IMR-90 (cell line): ENCODE results near the gene SPANXN5. TPM values are rescaled to one million over a fixed set of nuclear protein-coding genes. Genes with fewer than 3 reads are reported as not detected.
A peak's percentile ranks its signal among the peaks of the same experiment; 100 is the strongest.

Source experiments
- ATAC-seq: fragments of 200-7000 bp; cut with Tn5 transposase; 2 replicates; pipeline ENCODE4 v1.9.1; 2020; ENCODE audit warnings: low read depth, mild to moderate bottlenecking, moderate library complexity
- BruUV-seq: library from RNA; stranded (reverse); fragments of 400-500 nt; replicated peaks from 2 replicates; lab custom pipeline; 2021; lab: Mats Ljungman, UMichigan
- CTCF ChIA-PET: fragments of 300-600 bp; formaldehyde crosslinking; extraction: SDS; loops from one replicate; lab custom pipeline; 2021; ENCODE audit warnings: antibody characterized with exemption; lab: Yijun Ruan, JAX
- POLR2A ChIA-PET: fragments of 300-600 bp; sonication (Branson Sonifier 250); formaldehyde crosslinking; loops from one replicate; lab custom pipeline; 2022; ENCODE audit warnings: antibody characterized with exemption; ENCODE audit not compliant: unreplicated experiment; lab: Charles Lee
- DNase-seq: peaks from one replicate; pipeline ENCODE4 v3.0.0; 2013
- H2AFZ ChIP-seq: replicated peaks from 2 replicates; pipeline ENCODE3; 2013; ENCODE audit warnings: low read length, mild to moderate bottlenecking; ENCODE audit not compliant: poor library complexity
- H2AK5ac ChIP-seq: 2 replicates; pipeline ENCODE4 v1.6.1; 2013; ENCODE audit warnings: low read depth, low read length, inconsistent platforms
- H2AK9ac ChIP-seq: replicated peaks from 2 replicates; pipeline ENCODE3; 2013; ENCODE audit warnings: mild to moderate bottlenecking, low read depth, low read length, moderate library complexity; ENCODE audit not compliant: poor library complexity
- H2BK120ac ChIP-seq: 2 replicates; pipeline ENCODE4 v1.6.1; 2013; ENCODE audit warnings: low read depth, low read length, inconsistent platforms
- H2BK15ac ChIP-seq: 3 replicates; pipeline ENCODE4 v1.6.1; 2013; ENCODE audit warnings: low read depth, low read length, inconsistent platforms
- H2BK20ac ChIP-seq: 2 replicates; pipeline ENCODE4 v1.6.1; 2013; ENCODE audit warnings: low read depth, mild to moderate bottlenecking, inconsistent platforms, low read length, moderate library complexity
- H2BK5ac ChIP-seq: 2 replicates; pipeline ENCODE4 v1.6.1; 2013; ENCODE audit warnings: mild to moderate bottlenecking, low read depth, low read length, inconsistent platforms; ENCODE audit not compliant: poor library complexity, severe bottlenecking
- H3K14ac ChIP-seq: replicated peaks from 2 replicates; pipeline ENCODE4 v1.6.1; 2013; ENCODE audit warnings: low read depth, low read length, inconsistent platforms
- H3K18ac ChIP-seq: 2 replicates; pipeline ENCODE4 v1.6.1; 2013; ENCODE audit warnings: low read depth, low read length, control low read depth
- H3K23ac ChIP-seq: 2 replicates; pipeline ENCODE4 v1.6.1; 2013; ENCODE audit warnings: low read depth, low read length, inconsistent platforms
- H3K27ac ChIP-seq: 2 replicates; pipeline ENCODE4 v1.5.1; 2013; ENCODE audit warnings: mild to moderate bottlenecking, control low read depth, low read length; ENCODE audit not compliant: insufficient read depth
- H3K27me3 ChIP-seq: 2 replicates; pipeline ENCODE4 v1.6.1; 2013; ENCODE audit warnings: low read length; ENCODE audit not compliant: control insufficient read depth, insufficient read depth
- H3K36me3 ChIP-seq: 2 replicates; pipeline ENCODE4 v1.6.1; 2013; ENCODE audit warnings: low read length, mixed read lengths; ENCODE audit not compliant: control insufficient read depth, insufficient read depth
- H3K4ac ChIP-seq: 2 replicates; pipeline ENCODE4 v1.6.1; 2013; ENCODE audit warnings: low read depth, low read length, inconsistent platforms
- H3K4me1 ChIP-seq: 2 replicates; pipeline ENCODE4 v1.6.1; 2013; ENCODE audit warnings: low read length, mixed read lengths; ENCODE audit not compliant: control insufficient read depth, insufficient read depth
- H3K4me2 ChIP-seq: 2 replicates; pipeline ENCODE4 v1.6.1; 2013; ENCODE audit warnings: low read depth, mild to moderate bottlenecking, control low read depth, low read length, moderate library complexity
- H3K4me3 ChIP-seq: 2 replicates; pipeline ENCODE4 v1.5.1; 2013; ENCODE audit warnings: low read depth, mild to moderate bottlenecking, control low read depth, low read length, moderate library complexity; ENCODE audit not compliant: insufficient read depth
- H3K56ac ChIP-seq: 2 replicates; pipeline ENCODE4 v1.6.1; 2013; ENCODE audit warnings: low read length, inconsistent platforms; ENCODE audit not compliant: insufficient read depth; ENCODE audit errors: extremely low read depth
- H3K79me1 ChIP-seq, 2 experiments: 2 replicates each; pipeline ENCODE4 v1.6.1; 2013; ENCODE audit warnings: low read length in 2 of 2, inconsistent platforms in 1 of 2, low read depth in 1 of 2
- H3K9ac ChIP-seq: 2 replicates; pipeline ENCODE4 v1.6.1; 2013; ENCODE audit warnings: low read depth, low read length, control low read depth
- H3K9me1 ChIP-seq: 2 replicates; pipeline ENCODE4 v1.6.1; 2013; ENCODE audit warnings: low read length, inconsistent platforms; ENCODE audit not compliant: insufficient read depth
- H3K9me3 ChIP-seq: 2 replicates; pipeline ENCODE4 v1.6.1; 2013; ENCODE audit warnings: low read length; ENCODE audit not compliant: control insufficient read depth, insufficient read depth
- H4K20me1 ChIP-seq: 2 replicates; pipeline ENCODE4 v1.6.1; 2013; ENCODE audit warnings: low read length, inconsistent platforms; ENCODE audit not compliant: insufficient read depth
- H4K5ac ChIP-seq: 2 replicates; pipeline ENCODE4 v1.6.1; 2013; ENCODE audit warnings: mild to moderate bottlenecking, low read depth, low read length, control low read depth
- H4K8ac ChIP-seq, 2 experiments: 2 replicates each; pipeline ENCODE4 v1.6.1; 2013; ENCODE audit warnings: low read depth in 2 of 2, low read length in 2 of 2, control low read depth in 1 of 2, inconsistent platforms in 1 of 2
- H4K91ac ChIP-seq: 2 replicates; pipeline ENCODE4 v1.6.1; 2013; ENCODE audit warnings: low read depth, low read length, inconsistent platforms; ENCODE audit not compliant: insufficient read depth
- MAFK ChIP-seq: IDR thresholded peaks from 2 replicates; pipeline ENCODE4 v1.6.1; 2012; ENCODE audit warnings: low read depth, low read length, improper control_type of control experiment
- MAZ ChIP-seq: IDR thresholded peaks from 2 replicates; pipeline ENCODE4 v1.6.1; 2012; ENCODE audit warnings: low read depth, mild to moderate bottlenecking, low read length, improper control_type of control experiment, moderate library complexity, borderline replicate concordance
- NFE2L2 ChIP-seq: fragments of 150-350 bp; IDR thresholded peaks from 2 replicates; pipeline ENCODE4 v1.6.1; 2016; ENCODE audit warnings: low read depth, mild to moderate bottlenecking, low read length
- WGBS, 2 experiments: methylation state at CpG; one replicate each; pipeline versions ENCODE4 v1.1.5 to v1.1.7; 2013; ENCODE audit warnings: missing lambda C conversion rate in 2 of 2; ENCODE audit not compliant: insufficient read length in 1 of 2; ENCODE audit errors: extremely low coverage in 2 of 2; 5-methylcytosine and 5-hydroxymethylcytosine counted together
- dilution Hi-C: fragments of 300-500 bp; cut with HindIII; formaldehyde crosslinking; loops from one replicate; pipeline ENCODE4 v1.14.3; 2018; ENCODE audit warnings: low sequenced_read_pairs; ENCODE audit not compliant: unreplicated experiment
- in situ Hi-C: fragments of 300-500 bp; cut with MboI; formaldehyde crosslinking; loops from 3 replicates; pipeline ENCODE4 v1.14.3; 2019; ENCODE audit warnings: low sequenced_read_pairs, inconsistent platforms, mixed read lengths
- intact Hi-C: fragments of 100-400 bp; cut with micrococcal nuclease; formaldehyde crosslinking; loops from 2 replicates; pipeline ENCODE4 v1.10.0; 2022
- polyA plus RNA-seq, 3 experiments: library from polyadenylated mRNA; depleted of rRNA; stranded (reverse); fragments of >200 nt; gene quantifications; 2 replicates each; pipeline ENCODE4 v1.2.3, GENCODE V29; 2012; ENCODE audit warnings: low replicate concordance in 1 of 3
- total RNA-seq: library from RNA; depleted of rRNA; stranded (reverse); fragments of >200 nt; gene quantifications from 2 replicates; pipeline ENCODE4 v1.2.3, GENCODE V29; 2012

The SPANXN5 gene
- total and polyA plus RNA-seq, 2 of the 4 experiments (the other 2 are of a cell fraction) = not detected

DNA sequence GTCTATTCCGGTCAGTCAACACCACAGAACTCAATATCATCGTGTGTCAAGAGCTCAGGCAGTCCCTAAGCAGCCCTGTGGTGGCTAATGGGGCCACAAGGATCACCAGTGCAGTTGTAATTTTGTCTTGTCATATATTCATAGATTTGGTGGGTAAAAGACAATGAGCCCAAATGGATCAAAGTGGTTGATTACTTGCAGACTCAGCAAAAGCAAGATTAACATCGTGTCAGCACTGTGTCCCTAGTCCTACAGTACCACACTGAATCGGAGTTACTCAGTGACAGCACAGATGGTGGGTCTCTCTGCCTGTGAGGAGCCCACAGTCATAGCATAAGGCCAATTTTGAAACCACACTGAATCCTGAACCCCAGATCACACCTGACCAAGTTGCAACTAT lies 22.6 kb upstream of the SPANXN5 start:
- Histone ChIP-seq H3K4me3 (no peak overlapping the region), H2BK15ac (no peak overlapping the region), H2BK20ac (no peak overlapping the region), H3K9ac (no peak overlapping the region), H4K8ac (no peak overlapping the region), H3K9me3 (no peaks in the 10 kb centered on the region), H3K27ac (no peak overlapping the region), H3K79me1 (no peaks in the 10 kb centered on the region), H3K4me1 (no peaks in the 10 kb centered on the region), H3K9me1 (no peaks in the 10 kb centered on the region), H2BK5ac (no peak overlapping the region), H3K27me3 (peaks cover 7% of the 10 kb centered on the region), H3K23ac (no peak overlapping the region), H3K4ac (no peak overlapping the region), H2AK9ac (no peak overlapping the region), H3K4me2 (no peak overlapping the region), H4K91ac (no peak overlapping the region), H2BK120ac (no peak overlapping the region), H3K36me3 (no peaks in the 10 kb centered on the region), H2AK5ac (no peak overlapping the region), H3K14ac (no peak overlapping the region), H4K20me1 (no peaks in the 10 kb centered on the region), H3K56ac (no peak overlapping the region), H3K18ac (no peak overlapping the region), H2AFZ (no peak overlapping the region), H4K5ac (no peak overlapping the region)
- DNase-seq (no peak), ATAC-seq (no peak)
- BruUV-seq = no TSS peak
- no peak for TF ChIP-seq NFE2L2
- no peak for TF ChIP-seq MAZ
- peak; percentile 75 for TF ChIP-seq MAFK
- CTCF ChIA-PET = no interaction called here
- dilution Hi-C loops = no loop called here
- in situ Hi-C loops = no loop called here
- WGBS, 2 experiments = 80% methylated on average over 1 of the region's 4 CpGs; no CpG with 5 or more reads in 1 of the 2 experiments
- POLR2A ChIA-PET = no interaction called here
- intact Hi-C loops = no loop called here
